ENCODE measurements around the gene EPC2.
"Not testable (repeated sequence)": the region's sequence is repeated elsewhere in the genome, so short reads cannot be mapped to it uniquely, and the experiment has no call there.

DNA sequence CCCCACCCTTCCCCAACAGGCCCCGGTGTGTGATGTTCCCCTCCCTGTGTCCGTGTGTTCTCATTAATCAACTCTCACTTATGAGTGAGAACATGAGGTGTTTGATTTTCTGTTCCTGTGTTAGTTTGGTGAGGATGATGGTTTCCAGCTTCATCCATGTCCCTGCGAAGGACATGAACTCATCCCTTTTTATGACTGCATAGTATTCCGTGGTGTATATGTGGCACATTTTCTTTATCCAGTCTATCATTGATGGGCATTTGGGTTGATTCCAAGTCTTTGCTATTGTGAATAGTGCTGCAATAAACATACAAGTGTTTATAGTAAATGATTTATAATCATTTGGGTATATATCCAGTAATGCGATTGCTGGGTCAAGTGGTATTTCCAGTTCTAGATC, 145.6 kb downstream of the EPC2 start:
- TF ChIP-seq, protein P1, sequence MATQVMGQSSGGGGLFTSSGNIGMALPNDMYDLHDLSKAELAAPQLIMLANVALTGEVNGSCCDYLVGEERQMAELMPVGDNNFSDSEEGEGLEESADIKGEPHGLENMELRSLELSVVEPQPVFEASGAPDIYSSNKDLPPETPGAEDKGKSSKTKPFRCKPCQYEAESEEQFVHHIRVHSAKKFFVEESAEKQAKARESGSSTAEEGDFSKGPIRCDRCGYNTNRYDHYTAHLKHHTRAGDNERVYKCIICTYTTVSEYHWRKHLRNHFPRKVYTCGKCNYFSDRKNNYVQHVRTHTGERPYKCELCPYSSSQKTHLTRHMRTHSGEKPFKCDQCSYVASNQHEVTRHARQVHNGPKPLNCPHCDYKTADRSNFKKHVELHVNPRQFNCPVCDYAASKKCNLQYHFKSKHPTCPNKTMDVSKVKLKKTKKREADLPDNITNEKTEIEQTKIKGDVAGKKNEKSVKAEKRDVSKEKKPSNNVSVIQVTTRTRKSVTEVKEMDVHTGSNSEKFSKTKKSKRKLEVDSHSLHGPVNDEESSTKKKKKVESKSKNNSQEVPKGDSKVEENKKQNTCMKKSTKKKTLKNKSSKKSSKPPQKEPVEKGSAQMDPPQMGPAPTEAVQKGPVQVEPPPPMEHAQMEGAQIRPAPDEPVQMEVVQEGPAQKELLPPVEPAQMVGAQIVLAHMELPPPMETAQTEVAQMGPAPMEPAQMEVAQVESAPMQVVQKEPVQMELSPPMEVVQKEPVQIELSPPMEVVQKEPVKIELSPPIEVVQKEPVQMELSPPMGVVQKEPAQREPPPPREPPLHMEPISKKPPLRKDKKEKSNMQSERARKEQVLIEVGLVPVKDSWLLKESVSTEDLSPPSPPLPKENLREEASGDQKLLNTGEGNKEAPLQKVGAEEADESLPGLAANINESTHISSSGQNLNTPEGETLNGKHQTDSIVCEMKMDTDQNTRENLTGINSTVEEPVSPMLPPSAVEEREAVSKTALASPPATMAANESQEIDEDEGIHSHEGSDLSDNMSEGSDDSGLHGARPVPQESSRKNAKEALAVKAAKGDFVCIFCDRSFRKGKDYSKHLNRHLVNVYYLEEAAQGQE (IDR thresholded peaks at IDR 0.05; ENCODE audit: low read depth, low read length), result not testable (repeated sequence)
- TF ChIP-seq, protein P2, sequence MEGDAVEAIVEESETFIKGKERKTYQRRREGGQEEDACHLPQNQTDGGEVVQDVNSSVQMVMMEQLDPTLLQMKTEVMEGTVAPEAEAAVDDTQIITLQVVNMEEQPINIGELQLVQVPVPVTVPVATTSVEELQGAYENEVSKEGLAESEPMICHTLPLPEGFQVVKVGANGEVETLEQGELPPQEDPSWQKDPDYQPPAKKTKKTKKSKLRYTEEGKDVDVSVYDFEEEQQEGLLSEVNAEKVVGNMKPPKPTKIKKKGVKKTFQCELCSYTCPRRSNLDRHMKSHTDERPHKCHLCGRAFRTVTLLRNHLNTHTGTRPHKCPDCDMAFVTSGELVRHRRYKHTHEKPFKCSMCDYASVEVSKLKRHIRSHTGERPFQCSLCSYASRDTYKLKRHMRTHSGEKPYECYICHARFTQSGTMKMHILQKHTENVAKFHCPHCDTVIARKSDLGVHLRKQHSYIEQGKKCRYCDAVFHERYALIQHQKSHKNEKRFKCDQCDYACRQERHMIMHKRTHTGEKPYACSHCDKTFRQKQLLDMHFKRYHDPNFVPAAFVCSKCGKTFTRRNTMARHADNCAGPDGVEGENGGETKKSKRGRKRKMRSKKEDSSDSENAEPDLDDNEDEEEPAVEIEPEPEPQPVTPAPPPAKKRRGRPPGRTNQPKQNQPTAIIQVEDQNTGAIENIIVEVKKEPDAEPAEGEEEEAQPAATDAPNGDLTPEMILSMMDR (IDR thresholded peaks at IDR 0.05), result not testable (repeated sequence)
- TF ChIP-seq FOXJ3 (CRISPR knock-in tag; IDR thresholded peaks at IDR 0.05); RFX5 (IDR thresholded peaks at IDR 0.05; ENCODE audit: low read length); RCOR1 (IDR thresholded peaks at IDR 0.05; ENCODE audit: low read length); TAF1 (IDR thresholded peaks at IDR 0.05; ENCODE audit: borderline replicate concordance, low read depth, low read length); RXRA (IDR thresholded peaks at IDR 0.05; ENCODE audit: borderline replicate concordance, low read depth); POLR2AphosphoS5 (IDR thresholded peaks at IDR 0.05; ENCODE audit: low read depth, low read length): not testable (repeated sequence)
- TF ChIP-seq, protein P3, sequence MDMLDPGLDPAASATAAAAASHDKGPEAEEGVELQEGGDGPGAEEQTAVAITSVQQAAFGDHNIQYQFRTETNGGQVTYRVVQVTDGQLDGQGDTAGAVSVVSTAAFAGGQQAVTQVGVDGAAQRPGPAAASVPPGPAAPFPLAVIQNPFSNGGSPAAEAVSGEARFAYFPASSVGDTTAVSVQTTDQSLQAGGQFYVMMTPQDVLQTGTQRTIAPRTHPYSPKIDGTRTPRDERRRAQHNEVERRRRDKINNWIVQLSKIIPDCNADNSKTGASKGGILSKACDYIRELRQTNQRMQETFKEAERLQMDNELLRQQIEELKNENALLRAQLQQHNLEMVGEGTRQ (IDR thresholded peaks at IDR 0.05; ENCODE audit: borderline replicate concordance, low read depth, low read length), result not testable (repeated sequence)
